ENCODE results near the gene CYP27C1. TPM values are rescaled to one million over a fixed set of nuclear protein-coding genes. Genes with fewer than 3 reads are reported as not detected.

CYP27C1 gene
- total and polyA plus RNA-seq, 4 donors: 0.02 to 0.14 (median 0.07) TPM

DNA sequence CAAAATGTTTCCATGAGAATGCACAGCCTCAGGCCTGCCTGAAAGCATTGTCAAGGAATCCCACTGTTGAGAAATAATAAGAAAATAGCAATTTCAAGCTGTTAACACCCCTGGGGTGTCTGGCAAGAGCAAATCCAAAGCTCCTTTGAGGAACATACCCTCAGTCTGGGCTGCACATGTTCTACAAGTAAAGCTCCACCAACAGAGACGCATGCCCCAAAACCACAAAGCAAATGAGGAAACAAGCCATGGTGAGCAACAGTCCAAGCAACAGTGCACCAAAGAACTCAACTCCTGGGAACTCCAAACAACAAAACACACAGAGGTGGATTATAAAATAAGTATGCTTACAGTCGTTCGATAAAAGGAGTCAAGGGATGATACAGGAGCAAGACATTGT is 40.3 kb downstream of the CYP27C1 start:
- WGBS: 78% methylated on average over 3 of the region's 3 CpGs
- H3K27ac ChIP-seq (ENCODE audit: low read depth in 1 of 2, low read length in 2 of 2): no peak overlapping the region
- no peak overlapping the region for H3K9ac ChIP-seq (ENCODE audit: low read depth in 1 of 2, low read length in 2 of 2)
- H3K4me3 ChIP-seq (ENCODE audit: low read depth in 1 of 3, low read length in 3 of 3): no peak overlapping the region
- no peak for DNase-seq (ENCODE audit: low spot score)
- H3K9me3 ChIP-seq (ENCODE audit: control insufficient read depth in 4 of 4, low read length in 3 of 4): no peaks in the 10 kb centered on the region
- TF ChIP-seq YY1 (IDR thresholded peaks at IDR 0.05) (no peak), SP1 (IDR thresholded peaks at IDR 0.05) (no peak), RAD21 (IDR thresholded peaks at IDR 0.05) (no peak), EGR1 (IDR thresholded peaks at IDR 0.05; ENCODE audit: low read depth in 2 of 2) (no peak), FOXA2 (IDR thresholded peaks at IDR 0.05) (no peak), HNF4A (conservative IDR thresholded peaks at IDR 0.05) (no peak), NR2F2 (IDR thresholded peaks at IDR 0.05) (no peak), RXRA (IDR thresholded peaks at IDR 0.05) (no peak), JUND (IDR thresholded peaks at IDR 0.05) (no peak), HNF4G (IDR thresholded peaks at IDR 0.05) (no peak), TAF1 (conservative IDR thresholded peaks at IDR 0.05) (no peak), GABPA (IDR thresholded peaks at IDR 0.05 in 1 of 2, conservative IDR thresholded peaks at IDR 0.05 in 1 of 2) (no peak), FOXA1 (IDR thresholded peaks at IDR 0.05) (no peak)
- TF ChIP-seq, protein P1, sequence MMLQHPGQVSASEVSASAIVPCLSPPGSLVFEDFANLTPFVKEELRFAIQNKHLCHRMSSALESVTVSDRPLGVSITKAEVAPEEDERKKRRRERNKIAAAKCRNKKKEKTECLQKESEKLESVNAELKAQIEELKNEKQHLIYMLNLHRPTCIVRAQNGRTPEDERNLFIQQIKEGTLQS (IDR thresholded peaks at IDR 0.05): no peak
- TF ChIP-seq, protein P2, sequence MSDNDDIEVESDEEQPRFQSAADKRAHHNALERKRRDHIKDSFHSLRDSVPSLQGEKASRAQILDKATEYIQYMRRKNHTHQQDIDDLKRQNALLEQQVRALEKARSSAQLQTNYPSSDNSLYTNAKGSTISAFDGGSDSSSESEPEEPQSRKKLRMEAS (IDR thresholded peaks at IDR 0.05): no peak
- TF ChIP-seq, protein P3, sequence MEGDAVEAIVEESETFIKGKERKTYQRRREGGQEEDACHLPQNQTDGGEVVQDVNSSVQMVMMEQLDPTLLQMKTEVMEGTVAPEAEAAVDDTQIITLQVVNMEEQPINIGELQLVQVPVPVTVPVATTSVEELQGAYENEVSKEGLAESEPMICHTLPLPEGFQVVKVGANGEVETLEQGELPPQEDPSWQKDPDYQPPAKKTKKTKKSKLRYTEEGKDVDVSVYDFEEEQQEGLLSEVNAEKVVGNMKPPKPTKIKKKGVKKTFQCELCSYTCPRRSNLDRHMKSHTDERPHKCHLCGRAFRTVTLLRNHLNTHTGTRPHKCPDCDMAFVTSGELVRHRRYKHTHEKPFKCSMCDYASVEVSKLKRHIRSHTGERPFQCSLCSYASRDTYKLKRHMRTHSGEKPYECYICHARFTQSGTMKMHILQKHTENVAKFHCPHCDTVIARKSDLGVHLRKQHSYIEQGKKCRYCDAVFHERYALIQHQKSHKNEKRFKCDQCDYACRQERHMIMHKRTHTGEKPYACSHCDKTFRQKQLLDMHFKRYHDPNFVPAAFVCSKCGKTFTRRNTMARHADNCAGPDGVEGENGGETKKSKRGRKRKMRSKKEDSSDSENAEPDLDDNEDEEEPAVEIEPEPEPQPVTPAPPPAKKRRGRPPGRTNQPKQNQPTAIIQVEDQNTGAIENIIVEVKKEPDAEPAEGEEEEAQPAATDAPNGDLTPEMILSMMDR (IDR thresholded peaks at IDR 0.05; ENCODE audit: low read depth, low read length, missing input control): no peak
- TF ChIP-seq, protein P4, sequence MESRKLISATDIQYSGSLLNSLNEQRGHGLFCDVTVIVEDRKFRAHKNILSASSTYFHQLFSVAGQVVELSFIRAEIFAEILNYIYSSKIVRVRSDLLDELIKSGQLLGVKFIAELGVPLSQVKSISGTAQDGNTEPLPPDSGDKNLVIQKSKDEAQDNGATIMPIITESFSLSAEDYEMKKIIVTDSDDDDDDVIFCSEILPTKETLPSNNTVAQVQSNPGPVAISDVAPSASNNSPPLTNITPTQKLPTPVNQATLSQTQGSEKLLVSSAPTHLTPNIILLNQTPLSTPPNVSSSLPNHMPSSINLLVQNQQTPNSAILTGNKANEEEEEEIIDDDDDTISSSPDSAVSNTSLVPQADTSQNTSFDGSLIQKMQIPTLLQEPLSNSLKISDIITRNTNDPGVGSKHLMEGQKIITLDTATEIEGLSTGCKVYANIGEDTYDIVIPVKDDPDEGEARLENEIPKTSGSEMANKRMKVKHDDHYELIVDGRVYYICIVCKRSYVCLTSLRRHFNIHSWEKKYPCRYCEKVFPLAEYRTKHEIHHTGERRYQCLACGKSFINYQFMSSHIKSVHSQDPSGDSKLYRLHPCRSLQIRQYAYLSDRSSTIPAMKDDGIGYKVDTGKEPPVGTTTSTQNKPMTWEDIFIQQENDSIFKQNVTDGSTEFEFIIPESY (IDR thresholded peaks at IDR 0.05): no peak
- TF ChIP-seq, protein P5, sequence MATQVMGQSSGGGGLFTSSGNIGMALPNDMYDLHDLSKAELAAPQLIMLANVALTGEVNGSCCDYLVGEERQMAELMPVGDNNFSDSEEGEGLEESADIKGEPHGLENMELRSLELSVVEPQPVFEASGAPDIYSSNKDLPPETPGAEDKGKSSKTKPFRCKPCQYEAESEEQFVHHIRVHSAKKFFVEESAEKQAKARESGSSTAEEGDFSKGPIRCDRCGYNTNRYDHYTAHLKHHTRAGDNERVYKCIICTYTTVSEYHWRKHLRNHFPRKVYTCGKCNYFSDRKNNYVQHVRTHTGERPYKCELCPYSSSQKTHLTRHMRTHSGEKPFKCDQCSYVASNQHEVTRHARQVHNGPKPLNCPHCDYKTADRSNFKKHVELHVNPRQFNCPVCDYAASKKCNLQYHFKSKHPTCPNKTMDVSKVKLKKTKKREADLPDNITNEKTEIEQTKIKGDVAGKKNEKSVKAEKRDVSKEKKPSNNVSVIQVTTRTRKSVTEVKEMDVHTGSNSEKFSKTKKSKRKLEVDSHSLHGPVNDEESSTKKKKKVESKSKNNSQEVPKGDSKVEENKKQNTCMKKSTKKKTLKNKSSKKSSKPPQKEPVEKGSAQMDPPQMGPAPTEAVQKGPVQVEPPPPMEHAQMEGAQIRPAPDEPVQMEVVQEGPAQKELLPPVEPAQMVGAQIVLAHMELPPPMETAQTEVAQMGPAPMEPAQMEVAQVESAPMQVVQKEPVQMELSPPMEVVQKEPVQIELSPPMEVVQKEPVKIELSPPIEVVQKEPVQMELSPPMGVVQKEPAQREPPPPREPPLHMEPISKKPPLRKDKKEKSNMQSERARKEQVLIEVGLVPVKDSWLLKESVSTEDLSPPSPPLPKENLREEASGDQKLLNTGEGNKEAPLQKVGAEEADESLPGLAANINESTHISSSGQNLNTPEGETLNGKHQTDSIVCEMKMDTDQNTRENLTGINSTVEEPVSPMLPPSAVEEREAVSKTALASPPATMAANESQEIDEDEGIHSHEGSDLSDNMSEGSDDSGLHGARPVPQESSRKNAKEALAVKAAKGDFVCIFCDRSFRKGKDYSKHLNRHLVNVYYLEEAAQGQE (IDR thresholded peaks at IDR 0.05): no peak
- H3K36me3 ChIP-seq (ENCODE audit: control insufficient read depth in 4 of 4, insufficient read depth in 3 of 4, low read depth in 1 of 4, low read length in 3 of 4): no peaks in the 10 kb centered on the region
- no peaks in the 10 kb centered on the region for H3K27me3 ChIP-seq (ENCODE audit: control insufficient read depth in 4 of 4, insufficient read depth in 4 of 4, low read length in 3 of 4)
- peaks cover 0 to 3% (median 0%) of the 10 kb centered on the region in 4 donors for H3K4me1 ChIP-seq (ENCODE audit: control insufficient read depth in 4 of 4, insufficient read depth in 4 of 4, low read length in 3 of 4)

All from liver (tissue), 9 donors.